DOHH2 (cell line): ENCODE results near the gene TAF9.

Experiments used
- H3F3A ChIP-seq: fragments of 200-600 bp; sonication (generic), shearing (Covaris generic); 2 replicates; pipeline ENCODE4 v1.6.0; 2016; ENCODE audit warnings: antibody characterized with exemption, mild to moderate bottlenecking; ENCODE audit not compliant: control insufficient read depth, insufficient read depth
- H3K27ac ChIP-seq: fragments of 200-600 bp; sonication (generic); 2 replicates; pipeline ENCODE4 v1.5.1; 2014; ENCODE audit warnings: low read depth, mild to moderate bottlenecking, low read length, moderate library complexity
- H3K27me3 ChIP-seq: fragments of 200-600 bp; sonication (generic); 2 replicates; pipeline ENCODE4 v1.6.1; 2014; ENCODE audit warnings: mild to moderate bottlenecking, low read length, mixed read lengths; ENCODE audit not compliant: control insufficient read depth
- H3K36me3 ChIP-seq: fragments of 200-600 bp; sonication (generic); 2 replicates; pipeline ENCODE4 v1.6.1; 2014; ENCODE audit warnings: mild to moderate bottlenecking, low read length, moderate library complexity, mixed read lengths; ENCODE audit not compliant: control insufficient read depth
- H3K4me1 ChIP-seq: fragments of 200-600 bp; sonication (generic); 2 replicates; pipeline ENCODE4 v1.6.1; 2014; ENCODE audit warnings: mild to moderate bottlenecking, low read length, mixed read lengths; ENCODE audit not compliant: control insufficient read depth
- H3K4me2 ChIP-seq: fragments of 200-600 bp; sonication (generic); 2 replicates; pipeline ENCODE4 v1.6.0; 2014; ENCODE audit warnings: mild to moderate bottlenecking, low read length, moderate library complexity
- H3K4me3 ChIP-seq: fragments of 200-600 bp; sonication (generic); 2 replicates; pipeline ENCODE4 v1.5.1; 2014; ENCODE audit warnings: mild to moderate bottlenecking, low read length, mixed read lengths
- H3K79me2 ChIP-seq: fragments of 200-600 bp; sonication (generic); 2 replicates; pipeline ENCODE4 v1.6.1; 2014; ENCODE audit warnings: mild to moderate bottlenecking, low read length, mixed read lengths; ENCODE audit not compliant: control insufficient read depth
- H3K9me2 ChIP-seq: fragments of 200-600 bp; sonication (generic); replicated peaks from 2 replicates; pipeline ENCODE4 v1.6.1; 2014; ENCODE audit warnings: mild to moderate bottlenecking, low read length, mixed read lengths; ENCODE audit not compliant: control insufficient read depth
- H3K9me3 ChIP-seq: fragments of 200-600 bp; sonication (generic); 2 replicates; pipeline ENCODE4 v1.6.1; 2014; ENCODE audit warnings: antibody characterized with exemption, low read length, mixed read lengths; ENCODE audit not compliant: control insufficient read depth, insufficient read depth
- H4K20me1 ChIP-seq: fragments of 200-600 bp; sonication (generic); 2 replicates; pipeline ENCODE4 v1.6.0; 2014; ENCODE audit warnings: low read depth, mild to moderate bottlenecking, antibody characterized with exemption, low read length, moderate library complexity; ENCODE audit not compliant: control insufficient read depth, insufficient read depth
- CTCF ChIP-seq: fragments of 200-600 bp; sonication (generic); IDR thresholded peaks from one replicate; pipeline ENCODE4 v1.5.1; 2014; ENCODE audit warnings: antibody characterized with exemption, mild to moderate bottlenecking, low read depth, low read length; ENCODE audit not compliant: poor library complexity, severe bottlenecking
- EZH2phosphoT487 ChIP-seq: fragments of 200-600 bp; sonication (generic); IDR thresholded peaks from 2 replicates; pipeline ENCODE4 v1.6.1; 2017; ENCODE audit warnings: borderline replicate concordance, mild to moderate bottlenecking, antibody characterized with exemption, low read length, moderate library complexity, mixed read lengths

Gene TAF9

GRCh38 chr5:69364850-69365249 lies 4.5 kb downstream of the TAF9 start:
- Histone ChIP-seq H3K9me2 (no peaks in the 10 kb centered on the region), H3K79me2 (peaks cover 100% of the 10 kb centered on the region), H3K4me2 (peak overlapping the region; percentile 9; the same call in 1 of the 2 replicates), H3K27ac (peak overlapping the region; percentile 18; the same call in 1 of the 2 replicates), H3K36me3 (peaks cover 81% of the 10 kb centered on the region), H3K4me1 (peaks cover 37% of the 10 kb centered on the region), H3K27me3 (no peaks in the 10 kb centered on the region), H4K20me1 (peaks cover 19% of the 10 kb centered on the region; the same call in 1 of the 2 replicates), H3F3A (peaks cover 10% of the 10 kb centered on the region), H3K9me3 (no peaks in the 10 kb centered on the region), H3K4me3 (no peak overlapping the region)
- TF ChIP-seq CTCF (no peak), EZH2phosphoT487 (no peak)

DNA sequence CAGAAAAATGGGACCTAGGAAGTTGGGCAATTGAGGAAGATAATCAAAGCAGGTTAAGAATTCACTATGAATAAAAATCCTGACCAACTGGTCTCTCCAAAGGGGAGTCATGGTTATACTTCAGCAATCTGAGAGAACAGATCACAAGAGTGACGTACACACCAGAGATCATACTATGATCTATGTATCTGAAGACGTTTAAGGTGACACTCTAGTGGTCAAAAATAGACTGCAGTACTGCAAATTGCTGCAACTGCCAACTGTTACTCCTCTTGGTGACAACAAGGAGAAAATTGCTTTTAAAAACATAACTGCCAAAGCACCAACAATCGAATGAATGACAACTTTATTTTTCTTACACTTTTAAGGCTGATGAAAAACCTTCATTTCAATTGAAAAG lies 4.9 kb downstream of the TAF9 start:
- Histone ChIP-seq H3K9me2 (no peaks in the 10 kb centered on the region), H3K4me1 (peaks cover 37% of the 10 kb centered on the region), H3K4me3 (no peak overlapping the region), H4K20me1 (peaks cover 19% of the 10 kb centered on the region; the same call in 1 of the 2 replicates), H3K4me2 (peak overlapping the region; percentile 9; the same call in 1 of the 2 replicates), H3K79me2 (peaks cover 100% of the 10 kb centered on the region), H3K9me3 (no peaks in the 10 kb centered on the region), H3K27me3 (no peaks in the 10 kb centered on the region), H3K36me3 (peaks cover 83% of the 10 kb centered on the region), H3F3A (peaks cover 10% of the 10 kb centered on the region), H3K27ac (peak overlapping the region; percentile 18; the same call in 1 of the 2 replicates)
- peak; percentile 65 for TF ChIP-seq CTCF
- no peak for TF ChIP-seq EZH2phosphoT487

DNA sequence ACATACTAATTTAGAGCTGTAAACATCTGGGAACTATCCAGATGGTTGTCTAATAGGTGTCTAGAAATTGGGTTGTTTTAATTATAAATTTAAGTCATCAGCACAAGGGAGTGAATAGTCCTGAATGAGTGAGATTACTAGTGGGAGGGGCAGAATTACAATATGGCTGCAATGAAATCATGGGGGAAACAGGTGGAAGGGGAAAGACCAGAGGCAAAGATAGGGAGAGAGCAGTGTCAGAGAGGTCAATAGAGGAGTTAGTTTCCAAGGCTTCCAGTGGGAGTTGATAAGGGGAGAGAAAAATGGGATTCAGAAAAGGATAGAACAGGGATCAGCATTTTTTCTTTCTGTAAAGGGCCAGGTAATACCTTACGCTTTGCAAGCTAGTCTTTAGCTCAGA lies 8.9 kb downstream of the TAF9 start:
- TF ChIP-seq CTCF (no peak), EZH2phosphoT487 (no peak)
- Histone ChIP-seq H3K36me3 (peaks cover 73% of the 10 kb centered on the region), H3K27me3 (no peaks in the 10 kb centered on the region), H3K9me3 (no peaks in the 10 kb centered on the region), H3F3A (peaks cover 11% of the 10 kb centered on the region), H3K4me1 (peaks cover 28% of the 10 kb centered on the region), H3K79me2 (peaks cover 97% of the 10 kb centered on the region), H3K27ac (no peak overlapping the region), H3K9me2 (no peaks in the 10 kb centered on the region), H3K4me3 (no peak overlapping the region), H3K4me2 (no peak overlapping the region), H4K20me1 (peaks cover 7% of the 10 kb centered on the region; the same call in 1 of the 2 replicates)
